Fibroblast of skin of right biceps (primary cell): Measurements from ENCODE around the gene SPINK6.

Experiments used
- DNase-seq: peaks from one replicate; pipeline ENCODE4 v3.0.0-alpha.2; 2013

The SPINK6 gene

GRCh38 chr5:148224117-148224742, 21.4 kb downstream of the SPINK6 start:
- DNase-seq, result no peak

GRCh38 chr5:148228392-148228984, 25.6 kb downstream of the SPINK6 start:
- no peak for DNase-seq

- DNase-seq, result no peak
These were observed 27.0 kb downstream of the SPINK6 start for GRCh38 chr5:148229840-148230239.

GRCh38 chr5:148230240-148230639, 27.4 kb downstream of the SPINK6 start:
- no peak for DNase-seq

- no peak for DNase-seq
These were observed 35.1 kb downstream of the SPINK6 start for GRCh38 chr5:148237785-148238417.

- no peak for DNase-seq
These were observed 35.6 kb downstream of the SPINK6 start, which contains the start of gene MARCOL for GRCh38 chr5:148238418-148238794. Gene MARCOL, plus strand, starts transcription at chr5:148238525. Its CDS starts 73 bp downstream, at chr5:148238598.

GRCh38 chr5:148248894-148249293, 46.1 kb downstream of the SPINK6 start:
- DNase-seq, result no peak

GRCh38 chr5:148255456-148255855, 52.6 kb downstream of the SPINK6 start:
- DNase-seq, result no peak

- DNase-seq, result no peak
These were observed 56.4 kb downstream of the SPINK6 start for GRCh38 chr5:148259288-148259687.

- no peak for DNase-seq
These were observed 58.4 kb downstream of the SPINK6 start for GRCh38 chr5:148261221-148261620.
